ENCODE data around the gene FAM3A.
"Not testable (repeated sequence)": the region's sequence is repeated elsewhere in the genome, so short reads cannot be mapped to it uniquely, and the experiment has no call there.

The FAM3A gene

DNA sequence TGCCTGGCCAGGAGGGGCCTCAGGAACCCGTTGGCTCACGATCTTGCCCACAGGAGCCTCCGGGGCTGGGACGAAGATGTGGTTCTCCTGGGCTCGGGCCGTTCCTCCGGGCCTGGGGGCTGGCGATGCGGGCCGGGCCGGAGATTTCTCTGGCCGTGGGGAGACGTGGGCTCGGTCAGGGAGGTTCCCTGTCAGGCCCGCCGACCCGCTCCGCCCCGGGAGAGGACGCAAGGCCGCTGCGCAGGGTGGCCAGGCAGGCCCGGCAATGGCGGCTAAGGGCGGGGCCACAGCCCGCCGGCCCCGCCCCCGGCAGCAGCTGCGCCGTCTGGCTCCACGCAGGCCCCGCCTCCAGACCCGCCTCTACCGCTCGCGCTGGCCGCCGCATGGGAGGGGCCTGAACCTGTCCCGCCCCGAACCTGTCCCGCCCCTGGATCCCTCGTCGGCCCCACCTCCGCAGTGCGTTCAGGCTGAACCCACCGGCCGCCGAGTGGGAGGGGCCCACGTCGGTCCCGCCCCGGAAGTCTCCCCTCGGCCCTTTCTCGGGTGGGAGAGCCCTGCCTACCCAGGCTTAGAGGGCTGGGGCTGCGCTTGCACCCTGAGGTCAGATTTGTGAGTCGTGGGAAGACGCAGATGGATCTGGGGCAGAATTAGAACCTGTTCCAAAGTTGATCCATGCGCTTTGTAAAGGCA lies at the start of gene FAM3A:
Gene FAM3A, minus strand, starts transcription at position 267 of the 690 bp plus-strand sequence. CDS start 460 bp downstream, outside the sequence.
- DNase-seq: peak; percentile 89

DNA sequence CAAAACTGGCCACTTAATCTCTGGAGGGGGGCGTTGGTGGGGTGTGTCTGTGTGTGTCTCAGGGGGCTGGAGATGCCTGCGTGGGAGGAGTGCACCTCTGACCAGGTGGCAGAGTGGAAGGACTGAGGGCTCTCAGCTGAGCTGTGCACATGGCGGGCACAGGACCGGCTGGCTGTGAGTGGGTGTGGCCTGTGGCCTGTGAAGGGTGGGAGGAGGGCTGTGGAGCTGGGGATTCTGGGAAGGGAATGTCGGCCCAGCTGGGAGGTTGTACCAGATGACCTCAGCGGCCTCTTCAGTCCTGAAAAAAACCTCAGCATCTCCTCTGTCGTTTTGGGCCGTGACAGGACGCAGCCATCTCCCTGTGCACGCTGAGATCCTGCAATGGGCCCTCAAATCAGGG lies 46.3 kb upstream of the FAM3A start:
- not testable (repeated sequence) for DNase-seq

DNA sequence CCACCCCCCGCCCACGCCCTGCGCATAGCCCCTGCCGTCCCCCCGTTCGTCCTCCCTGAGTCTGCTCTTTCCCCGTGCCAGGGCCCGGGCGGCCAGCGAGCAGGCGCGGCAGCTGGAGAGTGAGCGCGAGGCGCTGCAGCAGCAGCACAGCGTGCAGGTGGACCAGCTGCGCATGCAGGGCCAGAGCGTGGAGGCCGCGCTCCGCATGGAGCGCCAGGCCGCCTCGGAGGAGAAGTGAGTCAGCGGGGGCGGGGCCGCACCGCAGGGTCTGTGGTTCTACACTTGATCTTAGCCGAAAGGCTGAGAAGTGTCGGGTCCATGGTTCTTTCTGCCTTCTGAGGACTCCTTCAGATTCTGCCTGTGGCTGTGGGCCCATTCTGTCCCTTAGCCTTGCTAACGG lies 44.3 kb upstream of the FAM3A start:
- DNase-seq: not testable (repeated sequence)

DNA sequence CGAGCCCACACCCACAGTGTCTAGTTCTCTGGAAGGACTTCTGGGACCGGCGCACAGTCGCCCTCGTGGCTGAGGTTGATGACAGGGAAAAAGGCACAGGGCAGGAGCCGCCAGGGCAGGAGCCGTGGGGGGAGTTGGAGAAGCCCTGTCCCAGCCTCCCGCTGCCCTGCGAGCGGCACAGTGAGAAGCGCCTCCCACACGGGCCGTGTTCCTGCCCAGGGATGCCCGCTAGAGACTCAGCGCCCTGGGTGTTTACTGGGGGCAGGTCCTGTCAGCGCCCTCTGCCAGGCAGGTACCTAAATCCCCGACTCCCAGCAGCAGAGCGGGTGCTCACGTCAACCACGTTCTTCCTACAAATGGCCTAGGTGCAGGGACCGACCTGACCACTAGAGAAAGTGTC lies 42.9 kb upstream of the FAM3A start:
- DNase-seq: not testable (repeated sequence)

DNA sequence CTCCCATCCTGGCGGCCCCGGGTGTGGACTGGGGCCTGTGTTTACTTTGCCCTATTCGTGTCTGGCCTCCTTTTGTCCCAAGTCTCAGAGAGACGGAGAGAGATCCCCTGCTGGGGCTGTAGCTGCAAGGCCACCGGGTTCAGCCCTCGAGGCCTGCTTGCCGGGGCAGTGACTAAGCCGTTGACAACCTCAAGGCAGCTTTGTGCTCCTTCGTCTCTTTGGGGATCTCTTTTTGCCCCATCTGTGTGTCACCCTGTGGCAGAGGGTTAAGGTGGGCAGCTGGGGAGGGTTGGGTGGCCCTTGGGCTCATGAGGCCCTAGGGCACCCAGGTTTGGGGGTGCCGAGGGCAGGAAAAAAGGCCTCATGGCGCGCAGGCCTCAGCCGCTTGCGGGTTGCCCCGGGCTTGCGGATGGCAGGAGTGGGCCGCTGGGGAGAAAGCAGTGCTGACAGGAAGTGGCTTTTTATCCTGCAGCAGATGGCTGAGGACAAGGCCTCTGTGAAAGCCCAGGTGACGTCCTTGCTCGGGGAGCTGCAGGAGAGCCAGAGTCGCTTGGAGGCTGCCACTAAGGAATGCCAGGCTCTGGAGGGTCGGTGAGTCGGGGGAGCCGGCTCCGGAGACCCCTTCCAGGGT lies 42.1 kb upstream of the FAM3A start:
- not testable (repeated sequence) for DNase-seq

DNA sequence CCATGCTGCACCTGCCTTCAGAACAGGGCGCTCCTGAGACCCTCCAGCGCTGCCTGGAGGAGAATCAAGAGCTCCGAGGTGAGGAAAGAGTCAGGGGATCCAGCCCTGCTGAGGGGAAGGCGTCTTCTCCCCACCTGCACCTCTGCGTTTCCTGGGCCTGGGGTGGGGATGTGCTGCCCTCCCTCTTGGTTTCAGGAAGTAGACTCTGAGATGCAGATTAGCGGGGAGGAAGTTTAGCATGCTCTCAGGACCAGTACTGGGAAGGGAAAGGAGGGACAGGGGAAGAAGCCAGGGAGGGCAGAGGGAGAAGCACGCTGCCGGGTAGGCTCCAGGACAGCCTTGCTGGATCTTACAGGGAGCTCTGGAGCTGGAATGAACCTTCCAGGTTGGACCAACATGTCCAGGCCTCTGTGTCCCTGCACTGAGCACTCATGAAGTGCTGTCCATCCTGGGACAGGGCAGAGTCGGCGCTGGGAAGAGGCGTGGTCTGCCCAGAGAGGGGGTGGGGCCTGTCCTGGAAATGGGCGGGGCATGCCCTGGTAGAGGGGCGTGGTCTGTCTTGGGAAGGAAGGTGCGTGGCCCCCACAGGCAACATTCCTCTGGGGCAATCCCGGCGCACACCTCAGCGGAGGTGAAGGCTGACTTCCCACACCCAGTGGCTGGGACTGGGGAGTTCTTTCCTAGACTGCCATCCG lies 36.2 kb upstream of the FAM3A start:
- DNase-seq: not testable (repeated sequence)

- no peak for DNase-seq
These were observed 33.7 kb upstream of the FAM3A start for GRCh38 chrX:154549766-154550165.

- DNase-seq: no peak
These were observed 31.9 kb upstream of the FAM3A start for GRCh38 chrX:154548028-154548316.

GRCh38 chrX:154547245-154548027 lies 31.4 kb upstream of the FAM3A start, which contains the start of gene IKBKG:
Gene IKBKG (plus strand): TSS chrX:154547620. CDS start chrX:154552003, 4,383 bp downstream.
- peak; percentile 96 for DNase-seq

- peak; percentile 55 for DNase-seq
These were observed 30.6 kb upstream of the FAM3A start, which contains the start of gene G6PD for GRCh38 chrX:154546354-154547244. Gene G6PD (minus strand): TSS chrX:154546846. CDS start chrX:154546155, 691 bp downstream.

DNA sequence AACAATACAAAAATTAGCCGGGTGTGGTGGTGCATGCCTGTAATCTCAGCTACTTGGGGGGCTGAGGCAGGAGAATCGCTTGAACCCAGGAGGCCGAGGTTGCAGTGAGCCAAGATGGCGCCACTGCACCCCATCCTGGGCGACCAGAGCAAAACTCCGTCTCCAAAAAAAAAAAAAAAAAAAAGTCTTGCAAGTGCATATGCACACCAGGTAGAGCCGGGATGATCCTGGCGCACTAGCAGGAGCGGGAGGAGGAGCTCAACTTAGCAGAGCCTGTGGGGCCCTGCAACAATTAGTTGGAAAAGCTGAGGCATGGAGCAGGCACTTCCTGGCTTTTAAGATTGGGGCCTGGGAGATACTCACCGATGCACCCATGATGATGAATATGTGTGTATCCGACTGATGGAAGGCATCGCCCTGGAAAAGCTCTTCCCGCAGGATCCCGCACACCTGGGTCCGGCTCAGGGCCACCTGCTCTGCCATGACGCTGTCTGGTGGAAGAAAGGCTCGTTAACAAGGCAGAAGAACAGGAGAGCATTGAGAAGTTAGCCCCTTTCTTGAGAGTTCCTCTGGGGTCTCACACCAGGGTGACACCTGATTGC lies 29.7 kb upstream of the FAM3A start:
- no peak for DNase-seq

DNA sequence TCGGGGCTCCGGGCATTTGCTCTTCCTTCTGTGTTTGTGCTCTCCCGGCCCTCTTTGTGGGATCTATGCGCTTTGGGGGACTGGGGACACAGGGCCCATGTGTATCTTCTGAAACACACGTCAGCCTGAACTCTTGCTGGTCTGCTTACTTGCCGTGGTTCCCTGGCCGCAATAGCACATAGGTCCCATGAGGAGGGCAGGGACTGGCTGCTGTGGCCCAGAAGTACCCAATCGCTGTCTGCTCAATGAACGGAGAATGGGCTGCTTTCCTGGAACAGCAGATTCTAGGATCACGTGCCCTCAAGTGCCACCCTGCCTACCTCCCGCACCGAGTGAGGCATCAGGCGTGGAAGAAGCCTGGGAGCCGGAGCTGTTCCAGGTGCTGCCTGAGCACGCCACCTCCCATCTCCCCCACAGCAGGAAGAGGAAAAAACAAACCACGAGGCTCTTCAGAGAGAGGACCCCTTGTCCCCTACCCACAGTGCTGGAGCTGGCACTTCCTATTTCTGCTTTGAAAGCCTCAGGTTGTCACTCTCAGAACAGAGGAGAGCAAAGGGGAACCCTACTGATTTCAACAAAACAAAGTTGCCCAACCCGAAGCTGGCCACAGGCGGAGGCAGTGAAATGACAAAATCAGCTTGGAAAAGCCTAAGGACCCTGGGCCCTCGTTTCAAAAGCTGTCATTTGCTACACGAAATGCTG lies 26.8 kb upstream of the FAM3A start:
- no peak for DNase-seq

DNA sequence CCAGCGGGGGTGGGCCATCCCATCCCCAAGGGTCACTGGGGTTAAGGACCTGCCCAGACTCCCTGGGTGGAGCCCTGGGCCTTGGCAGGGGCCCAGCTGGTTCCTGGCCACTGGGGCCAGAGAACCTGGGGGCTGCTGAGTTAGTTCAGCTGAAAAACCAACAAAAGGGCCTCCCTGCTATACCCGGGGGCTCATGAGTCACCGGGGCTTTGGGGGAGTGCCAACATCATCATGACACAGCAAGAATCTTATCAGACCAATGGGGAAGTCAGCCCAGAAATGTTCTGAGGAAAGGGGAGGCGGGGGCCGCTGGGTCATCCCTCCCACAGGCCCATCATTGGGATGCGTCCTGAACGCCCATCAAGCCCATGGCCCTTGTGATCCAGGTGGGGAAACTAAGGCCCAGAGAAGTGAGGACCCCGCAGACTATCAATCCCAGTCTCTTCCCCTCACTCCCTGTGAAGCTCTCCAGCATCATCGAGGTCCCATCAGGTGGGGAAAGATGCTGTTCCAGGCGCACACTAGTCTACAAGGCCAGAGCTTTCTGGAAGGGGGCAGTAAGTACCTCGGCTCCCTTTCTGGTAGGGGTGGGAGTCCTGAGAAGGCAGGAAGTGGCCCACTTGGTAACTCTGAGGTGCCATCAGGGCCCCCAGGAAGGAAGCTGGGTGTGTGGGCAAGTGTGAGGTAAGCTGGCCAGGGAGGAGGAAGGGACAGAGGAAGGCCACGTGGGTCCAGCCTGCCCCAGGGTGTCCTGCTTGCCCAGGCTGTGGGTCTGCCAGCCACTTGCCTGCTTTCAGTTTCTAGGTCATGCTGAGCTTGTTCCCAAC lies 26.1 kb upstream of the FAM3A start:
- DNase-seq: no peak

DNA sequence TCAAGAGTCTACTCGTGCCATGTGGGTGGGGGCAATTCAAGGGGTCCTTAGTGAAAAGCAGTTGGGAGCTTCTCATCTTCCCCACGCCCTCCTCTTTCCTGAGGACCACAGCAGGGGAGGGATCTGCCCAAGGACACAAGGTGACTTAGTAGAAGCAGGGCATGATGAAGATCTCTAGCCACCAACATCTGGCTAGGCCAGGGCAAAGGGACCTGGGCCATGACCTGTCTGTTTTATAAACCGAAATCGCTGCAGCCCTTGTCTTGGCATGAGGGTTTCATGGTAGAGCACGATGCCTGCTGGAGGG lies 25.5 kb upstream of the FAM3A start:
- DNase-seq: no peak

DNA sequence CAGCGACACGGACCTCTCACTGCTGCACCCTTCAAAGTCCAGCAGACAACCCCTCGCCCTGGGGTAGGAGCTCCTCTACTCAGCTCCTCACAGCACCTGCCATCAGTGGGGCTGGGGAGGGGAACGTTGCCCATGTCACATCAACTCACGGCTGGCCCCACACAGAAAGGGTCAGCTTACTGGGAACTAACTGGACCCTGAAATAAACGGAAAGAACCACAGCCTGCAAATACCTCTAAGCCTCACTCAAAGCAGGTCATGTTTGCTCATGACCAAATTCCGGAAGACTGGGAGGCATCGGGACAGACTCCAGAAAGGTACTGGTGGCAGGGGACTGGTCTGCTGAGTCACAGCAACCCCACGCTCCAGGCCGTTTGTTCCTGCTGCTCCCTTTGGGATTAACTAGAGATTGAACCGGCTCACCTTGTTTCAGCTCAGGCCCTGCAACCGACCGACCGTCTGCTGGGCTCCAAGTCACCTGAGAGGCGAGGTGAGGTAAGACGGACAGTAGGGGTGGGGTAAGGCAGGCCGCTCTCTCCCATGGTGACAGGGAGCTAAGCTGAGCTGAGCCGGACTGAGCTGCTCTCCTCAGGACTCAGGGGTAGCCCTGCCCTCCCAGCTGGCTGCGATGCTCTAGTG lies 25.0 kb upstream of the FAM3A start:
- no peak for DNase-seq

DNA sequence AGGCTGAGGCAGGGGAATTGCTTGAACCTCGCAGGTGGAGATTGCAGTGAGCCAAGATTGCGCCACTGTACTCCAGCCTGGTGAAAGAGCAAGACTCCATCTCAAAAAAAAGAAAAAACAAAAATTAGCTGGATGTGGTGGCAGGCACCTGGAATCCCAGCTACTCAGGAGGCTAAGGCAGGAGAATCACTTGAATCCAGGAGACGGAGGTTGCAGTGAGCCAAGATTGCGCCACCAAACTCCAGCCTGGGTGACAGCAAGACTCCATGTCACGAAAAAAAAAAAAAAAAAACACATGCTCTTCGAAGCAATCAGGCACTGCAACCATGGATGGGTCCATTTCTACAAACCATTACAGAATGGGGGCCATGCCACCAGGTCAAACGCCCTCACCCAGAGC lies 24.3 kb upstream of the FAM3A start:
- DNase-seq: not testable (repeated sequence)

GRCh38 chrX:154539077-154539476 lies 23.0 kb upstream of the FAM3A start:
- DNase-seq: no peak

DNA sequence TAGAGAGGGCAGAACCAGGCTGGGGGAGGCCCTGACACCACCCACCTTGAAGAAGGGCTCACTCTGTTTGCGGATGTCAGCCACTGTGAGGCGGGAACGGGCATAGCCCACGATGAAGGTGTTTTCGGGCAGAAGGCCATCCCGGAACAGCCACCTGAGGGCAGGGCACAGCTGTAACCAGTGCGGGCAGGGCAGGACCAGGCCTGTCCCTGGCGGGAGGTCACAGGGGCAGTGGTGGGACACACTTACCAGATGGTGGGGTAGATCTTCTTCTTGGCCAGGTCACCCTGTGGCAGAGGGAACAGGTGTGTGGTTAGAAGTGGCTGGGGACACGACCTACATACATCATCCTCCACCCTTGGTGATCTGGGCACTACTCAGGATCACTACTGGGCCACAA lies 19.9 kb upstream of the FAM3A start:
- DNase-seq: no peak

DNA sequence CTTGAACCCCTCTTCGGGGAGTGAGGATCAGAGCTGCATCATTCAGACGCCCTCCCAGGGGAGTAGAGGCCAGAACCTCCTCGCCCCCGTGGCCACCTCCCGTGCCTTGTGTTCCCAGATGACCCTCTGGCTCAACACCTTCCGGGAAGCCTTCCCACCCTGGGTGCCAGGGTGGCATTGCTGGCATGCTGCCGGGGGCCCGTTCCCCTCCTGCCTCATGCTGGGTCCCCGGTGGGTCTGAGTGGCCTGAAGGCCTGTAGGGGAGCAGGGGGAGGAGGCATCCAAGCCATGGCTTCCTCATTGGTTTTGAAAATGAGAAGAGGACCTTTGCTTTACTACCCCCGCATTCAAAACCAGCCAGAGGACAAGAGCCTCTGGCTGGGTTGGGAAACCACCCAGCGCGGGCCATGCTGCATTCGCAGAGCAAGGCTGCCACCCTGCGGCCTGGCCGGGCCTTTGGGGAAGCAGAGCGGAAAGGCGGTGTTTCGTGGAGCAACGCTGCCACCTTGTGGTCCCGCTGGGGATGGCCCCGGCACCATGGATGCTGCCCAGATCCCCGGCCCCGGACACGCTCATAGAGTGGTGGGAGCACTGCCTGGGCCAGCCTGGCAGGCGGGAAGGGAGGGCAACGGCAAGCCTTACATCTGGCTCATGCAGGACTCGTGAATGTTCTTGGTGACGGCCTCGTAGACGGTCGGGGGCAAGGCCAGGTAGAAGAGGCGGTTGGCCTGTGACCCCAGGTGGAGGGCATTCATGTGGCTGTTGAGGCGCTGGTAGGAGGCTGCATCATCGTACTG lies 18.7 kb upstream of the FAM3A start:
- DNase-seq: peak; percentile 86
